Adrenal gland (tissue), 12 donors: Measurements from ENCODE around the gene NDUFAF3. TPM values are rescaled to one million over a fixed set of nuclear protein-coding genes. Genes with fewer than 3 reads are reported as not detected.

Experiments used
- DNase-seq, 7 donors: peaks; one replicate each; pipeline ENCODE4 v3.0.0-alpha.2; 2019 to 2020
- H3K27ac ChIP-seq, 5 donors: fragments of 200-600 bp; sonication (generic) in 4 of 5; 1 replicate in 3 of 5; 2 replicates in 2 of 5; pipeline versions ENCODE4 v1.5.1 to v1.8.0; 2016 to 2020; ENCODE audit warnings: mild to moderate bottlenecking in 1 of 5
- H3K27me3 ChIP-seq: fragments of 200-600 bp; 2 replicates; pipeline ENCODE4 v1.8.0; 2021
- H3K36me3 ChIP-seq, 2 donors: fragments of 200-600 bp; replicated peaks in 1 of 2; 1 replicate in 1 of 2; 2 replicates in 1 of 2; pipeline versions ENCODE4 v1.5.1 to v1.8.0; 2018 to 2022
- H3K4me1 ChIP-seq, 2 donors: fragments of 200-600 bp; replicated peaks in 1 of 2; 1 replicate in 1 of 2; 2 replicates in 1 of 2; pipeline versions ENCODE4 v1.5.1 to v1.8.0; 2018 to 2021
- H3K4me3 ChIP-seq, 4 donors: fragments of 200-600 bp; sonication (generic) in 3 of 4; one replicate each; pipeline ENCODE4 v1.5.1; 2016 to 2018
- H3K9me3 ChIP-seq, 3 donors: fragments of 200-600 bp; sonication (generic) in 1 of 3; replicated peaks in 1 of 3; 1 replicate in 2 of 3; 2 replicates in 1 of 3; pipeline versions ENCODE4 v1.5.1 to v1.8.0; 2016 to 2021
- CTCF ChIP-seq, 6 experiments: fragments of 450-650 bp in 4 of 6; fragments of 200-600 bp in 2 of 6; sonication (generic) in 1 of 6; IDR thresholded peaks; 1 replicate in 5 of 6; 2 replicates in 1 of 6; pipeline versions ENCODE4 v1.5.1 to v1.8.0; 2016 to 2021; ENCODE audit warnings: antibody characterized with exemption in 6 of 6, mild to moderate bottlenecking in 2 of 6, moderate library complexity in 1 of 6
- POLR2A ChIP-seq, 2 donors: fragments of 450-650 bp; IDR thresholded peaks; one replicate each; pipeline ENCODE4 v1.6.1; 2017; ENCODE audit warnings: antibody characterized with exemption in 2 of 2, mild to moderate bottlenecking in 2 of 2, moderate library complexity in 1 of 2
- WGBS, 4 donors: extraction: QIAGEN DNeasy Blood & Tissue Kit in 2 of 4; methylation state at CpG; one replicate each; pipeline versions ENCODE4 v1.1.5 to v1.1.7; 2013 to 2017; 5-methylcytosine and 5-hydroxymethylcytosine counted together
- intact Hi-C, 2 donors: fragments of 100-400 bp; cut with DNase I; formaldehyde crosslinking; loops; one replicate each; pipeline versions ENCODE4 v1.14.1 to v1.15.0; 2022 to 2023
- polyA plus RNA-seq, 3 donors: library from polyadenylated mRNA; stranded (reverse); fragments of 200-250 nt in 2 of 3; fragments of 350-450 nt in 1 of 3; fragmentation: Illumina TruSeq in 1 of 3; extraction: RNeasy Lipid Tissue Mini Kit (QIAGEN cat#74804) in 1 of 3; gene quantifications; one replicate each; pipeline ENCODE4 v1.2.3, GENCODE V29; 2013 to 2014
- total RNA-seq, 9 donors: library from RNA; depleted of rRNA in 4 of 9; stranded (reverse); fragments of >200 nt in 4 of 9; fragments of 120-200 nt in 1 of 9; fragmentation: NEBNext Ultra II Directional in 1 of 9; extraction: Animal tissue kit (Norgen Biotek cat#: 25700) in 1 of 9; gene quantifications; one replicate each; pipeline versions ENCODE4 v1.1.0 to v1.2.4, GENCODE V29; 2013 to 2023
- donor health status: healthy with polysubstance abuse.
- donor health status: Bipolar disorder and iron deficiency.
- donor health status: DM: yes; HTN: yes; CAD: no.
- donor health status: DM: no; HTN: no; CAD: no.
- donor health status: DM: no; HTN: no; CAD: no.
- donor health status: DM: yes; HTN: yes; CAD: no.

The NDUFAF3 gene
- total and polyA plus RNA-seq, 12 donors, result 87.2 to 578 (median 173) TPM

- intact Hi-C loops, result loop anchor here in 1 of 2 donors (10.0 kb wide), 1 partner anchor 1022 kb away; no protein-coding TSS in a partner anchor
- 17 to 25% (median 20%) methylated on average over 4 to 12 of the region's 12 CpGs for WGBS, 4 donors
Observed at GRCh38 chr3:49022688-49023171, 809 bp downstream of the NDUFAF3 start.

GRCh38 chr3:49023775-49024174 lies 1.9 kb downstream of the NDUFAF3 start:
- no peak overlapping the region for H3K4me3 ChIP-seq
- H3K36me3 ChIP-seq, result peaks cover 0 to 38% of the 10 kb centered on the region in 2 donors

More at GRCh38 chr3:49022688-49023171, 809 bp downstream of the NDUFAF3 start:
- Histone ChIP-seq H3K27ac (peak overlapping the region in 4 of 5 donors; percentile 98 to 100 (median 100)), H3K36me3 (peaks cover 0 to 38% of the 10 kb centered on the region in 2 donors), H3K27me3 (no peaks in the 10 kb centered on the region), H3K4me3 (peak overlapping the region in 3 of 4 donors; percentile 1 to 91 (median 74)), H3K9me3 (no peaks in the 10 kb centered on the region), H3K4me1 (peaks cover 22 to 37% of the 10 kb centered on the region in 2 donors)
- TF ChIP-seq CTCF (IDR thresholded peaks at IDR 0.05) (no peak), POLR2A (IDR thresholded peaks at IDR 0.05) (no peak)
- DNase-seq, result peak in 2 of 7 donors; percentile 33 to 39

GRCh38 chr3:49024449-49024848 lies 2.5 kb downstream of the NDUFAF3 start:
- H3K27me3 ChIP-seq, result no peaks in the 10 kb centered on the region
- peaks cover 26 to 43% of the 10 kb centered on the region in 2 donors for H3K4me1 ChIP-seq
- DNase-seq, result peak in 1 of 7 donors; percentile 14
- H3K36me3 ChIP-seq, result peaks cover 0 to 38% of the 10 kb centered on the region in 2 donors
- TF ChIP-seq POLR2A (IDR thresholded peaks at IDR 0.05) (no peak), CTCF (IDR thresholded peaks at IDR 0.05) (no peak)
- H3K9me3 ChIP-seq, result no peaks in the 10 kb centered on the region
- H3K4me3 ChIP-seq, result no peak overlapping the region
- H3K27ac ChIP-seq, result no peak overlapping the region
- 67 to 75% (median 72%) methylated on average over 4 to 5 of the region's 5 CpGs for WGBS, 4 donors
- intact Hi-C loops, result loop anchor here in 1 of 2 donors (10.0 kb wide), 1 partner anchor 1020 kb away; no protein-coding TSS in a partner anchor

More at GRCh38 chr3:49023775-49024174, 1.9 kb downstream of the NDUFAF3 start:
- no peak for DNase-seq
- WGBS, 4 donors, result 83 to 95% (median 88%) methylated on average over 4 of the region's 4 CpGs
- peaks cover 27 to 46% of the 10 kb centered on the region in 2 donors for H3K4me1 ChIP-seq
- H3K27me3 ChIP-seq, result no peaks in the 10 kb centered on the region
- H3K9me3 ChIP-seq, result no peaks in the 10 kb centered on the region
- intact Hi-C loops, result loop anchor here in 1 of 2 donors (10.0 kb wide), 1 partner anchor 1021 kb away; no protein-coding TSS in a partner anchor
- TF ChIP-seq CTCF (IDR thresholded peaks at IDR 0.05) (no peak), POLR2A (IDR thresholded peaks at IDR 0.05) (no peak)
- H3K27ac ChIP-seq, result no peak overlapping the region

GRCh38 chr3:49025005-49025792 lies 3.3 kb downstream of the NDUFAF3 start:
- H3K27ac ChIP-seq, result peak overlapping the region in 1 of 5 donors; percentile 13
- no peak for TF ChIP-seq CTCF (IDR thresholded peaks at IDR 0.05)
- no peak for TF ChIP-seq POLR2A (IDR thresholded peaks at IDR 0.05)
- peak in 1 of 7 donors; percentile 25 for DNase-seq
- intact Hi-C loops, result loop anchor here in 1 of 2 donors (10.0 kb wide), 1 partner anchor 1020 kb away; no protein-coding TSS in a partner anchor
- H3K4me3 ChIP-seq, result no peak overlapping the region
- H3K27me3 ChIP-seq, result no peaks in the 10 kb centered on the region
- WGBS, 4 donors, result 68 to 74% (median 70%) methylated on average over 9 to 13 of the region's 13 CpGs
- H3K4me1 ChIP-seq, result peaks cover 23 to 40% of the 10 kb centered on the region in 2 donors
- H3K36me3 ChIP-seq, result peaks cover 0 to 38% of the 10 kb centered on the region in 2 donors
- no peaks in the 10 kb centered on the region for H3K9me3 ChIP-seq
